IMR-90 (cell line): ENCODE results near the gene AHNAK. TPM values are rescaled to one million over a fixed set of nuclear protein-coding genes. Genes with fewer than 3 reads are reported as not detected.

Experiments
- ATAC-seq: fragments of 200-7000 bp; cut with Tn5 transposase; 2 replicates; pipeline ENCODE4 v1.9.1; 2020; ENCODE audit warnings: low read depth, mild to moderate bottlenecking, moderate library complexity
- BruUV-seq: library from RNA; stranded (reverse); fragments of 400-500 nt; replicated peaks from 2 replicates; lab custom pipeline; 2021; lab: Mats Ljungman, UMichigan
- CTCF ChIA-PET: fragments of 300-600 bp; formaldehyde crosslinking; extraction: SDS; loops from one replicate; lab custom pipeline; 2021; ENCODE audit warnings: antibody characterized with exemption; lab: Yijun Ruan, JAX
- POLR2A ChIA-PET: fragments of 300-600 bp; sonication (Branson Sonifier 250); formaldehyde crosslinking; loops from one replicate; lab custom pipeline; 2022; ENCODE audit warnings: antibody characterized with exemption; ENCODE audit not compliant: unreplicated experiment; lab: Charles Lee
- DNase-seq: peaks from one replicate; pipeline ENCODE4 v3.0.0; 2013
- H2AFZ ChIP-seq: replicated peaks from 2 replicates; pipeline ENCODE3; 2013; ENCODE audit warnings: low read length, mild to moderate bottlenecking; ENCODE audit not compliant: poor library complexity
- H2AK5ac ChIP-seq: 2 replicates; pipeline ENCODE4 v1.6.1; 2013; ENCODE audit warnings: low read depth, low read length, inconsistent platforms
- H2AK9ac ChIP-seq: replicated peaks from 2 replicates; pipeline ENCODE3; 2013; ENCODE audit warnings: mild to moderate bottlenecking, low read depth, low read length, moderate library complexity; ENCODE audit not compliant: poor library complexity
- H2BK120ac ChIP-seq: 2 replicates; pipeline ENCODE4 v1.6.1; 2013; ENCODE audit warnings: low read depth, low read length, inconsistent platforms
- H2BK15ac ChIP-seq: 3 replicates; pipeline ENCODE4 v1.6.1; 2013; ENCODE audit warnings: low read depth, low read length, inconsistent platforms
- H2BK20ac ChIP-seq: 2 replicates; pipeline ENCODE4 v1.6.1; 2013; ENCODE audit warnings: low read depth, mild to moderate bottlenecking, inconsistent platforms, low read length, moderate library complexity
- H2BK5ac ChIP-seq: 2 replicates; pipeline ENCODE4 v1.6.1; 2013; ENCODE audit warnings: mild to moderate bottlenecking, low read depth, low read length, inconsistent platforms; ENCODE audit not compliant: poor library complexity, severe bottlenecking
- H3K14ac ChIP-seq: replicated peaks from 2 replicates; pipeline ENCODE4 v1.6.1; 2013; ENCODE audit warnings: low read depth, low read length, inconsistent platforms
- H3K18ac ChIP-seq: 2 replicates; pipeline ENCODE4 v1.6.1; 2013; ENCODE audit warnings: low read depth, low read length, control low read depth
- H3K23ac ChIP-seq: 2 replicates; pipeline ENCODE4 v1.6.1; 2013; ENCODE audit warnings: low read depth, low read length, inconsistent platforms
- H3K27ac ChIP-seq: 2 replicates; pipeline ENCODE4 v1.5.1; 2013; ENCODE audit warnings: mild to moderate bottlenecking, control low read depth, low read length; ENCODE audit not compliant: insufficient read depth
- H3K27me3 ChIP-seq: 2 replicates; pipeline ENCODE4 v1.6.1; 2013; ENCODE audit warnings: low read length; ENCODE audit not compliant: control insufficient read depth, insufficient read depth
- H3K36me3 ChIP-seq: 2 replicates; pipeline ENCODE4 v1.6.1; 2013; ENCODE audit warnings: low read length, mixed read lengths; ENCODE audit not compliant: control insufficient read depth, insufficient read depth
- H3K4ac ChIP-seq: 2 replicates; pipeline ENCODE4 v1.6.1; 2013; ENCODE audit warnings: low read depth, low read length, inconsistent platforms
- H3K4me1 ChIP-seq: 2 replicates; pipeline ENCODE4 v1.6.1; 2013; ENCODE audit warnings: low read length, mixed read lengths; ENCODE audit not compliant: control insufficient read depth, insufficient read depth
- H3K4me2 ChIP-seq: 2 replicates; pipeline ENCODE4 v1.6.1; 2013; ENCODE audit warnings: low read depth, mild to moderate bottlenecking, control low read depth, low read length, moderate library complexity
- H3K4me3 ChIP-seq: 2 replicates; pipeline ENCODE4 v1.5.1; 2013; ENCODE audit warnings: low read depth, mild to moderate bottlenecking, control low read depth, low read length, moderate library complexity; ENCODE audit not compliant: insufficient read depth
- H3K56ac ChIP-seq: 2 replicates; pipeline ENCODE4 v1.6.1; 2013; ENCODE audit warnings: low read length, inconsistent platforms; ENCODE audit not compliant: insufficient read depth; ENCODE audit errors: extremely low read depth
- H3K79me1 ChIP-seq, 2 experiments: 2 replicates each; pipeline ENCODE4 v1.6.1; 2013; ENCODE audit warnings: low read length in 2 of 2, inconsistent platforms in 1 of 2, low read depth in 1 of 2
- H3K9ac ChIP-seq: 2 replicates; pipeline ENCODE4 v1.6.1; 2013; ENCODE audit warnings: low read depth, low read length, control low read depth
- H3K9me1 ChIP-seq: 2 replicates; pipeline ENCODE4 v1.6.1; 2013; ENCODE audit warnings: low read length, inconsistent platforms; ENCODE audit not compliant: insufficient read depth
- H3K9me3 ChIP-seq: 2 replicates; pipeline ENCODE4 v1.6.1; 2013; ENCODE audit warnings: low read length; ENCODE audit not compliant: control insufficient read depth, insufficient read depth
- H4K20me1 ChIP-seq: 2 replicates; pipeline ENCODE4 v1.6.1; 2013; ENCODE audit warnings: low read length, inconsistent platforms; ENCODE audit not compliant: insufficient read depth
- H4K5ac ChIP-seq: 2 replicates; pipeline ENCODE4 v1.6.1; 2013; ENCODE audit warnings: mild to moderate bottlenecking, low read depth, low read length, control low read depth
- H4K8ac ChIP-seq, 2 experiments: 2 replicates each; pipeline ENCODE4 v1.6.1; 2013; ENCODE audit warnings: low read depth in 2 of 2, low read length in 2 of 2, control low read depth in 1 of 2, inconsistent platforms in 1 of 2
- H4K91ac ChIP-seq: 2 replicates; pipeline ENCODE4 v1.6.1; 2013; ENCODE audit warnings: low read depth, low read length, inconsistent platforms; ENCODE audit not compliant: insufficient read depth
- BHLHE40 ChIP-seq: fragments of 150-350 bp; IDR thresholded peaks from 2 replicates; pipeline ENCODE4 v1.6.1; 2016; ENCODE audit warnings: mild to moderate bottlenecking, low read depth, low read length
- CEBPB ChIP-seq: IDR thresholded peaks from 2 replicates; pipeline ENCODE4 v1.6.1; 2012; ENCODE audit warnings: low read depth, low read length, improper control_type of control experiment
- FOS ChIP-seq: fragments of 150-350 bp; IDR thresholded peaks from 2 replicates; pipeline ENCODE4 v1.6.1; 2016; ENCODE audit warnings: low read depth, low read length
- MAZ ChIP-seq: IDR thresholded peaks from 2 replicates; pipeline ENCODE4 v1.6.1; 2012; ENCODE audit warnings: low read depth, mild to moderate bottlenecking, low read length, improper control_type of control experiment, moderate library complexity, borderline replicate concordance
- RAD21 ChIP-seq: IDR thresholded peaks from 2 replicates; pipeline ENCODE4 v1.6.1; 2012; ENCODE audit warnings: low read length, improper control_type of control experiment
- RCOR1 ChIP-seq: IDR thresholded peaks from 2 replicates; pipeline ENCODE4 v1.6.1; 2012; ENCODE audit warnings: mild to moderate bottlenecking, low read length, improper control_type of control experiment; ENCODE audit not compliant: insufficient replicate concordance
- WGBS, 2 experiments: methylation state at CpG; one replicate each; pipeline versions ENCODE4 v1.1.5 to v1.1.7; 2013; ENCODE audit warnings: missing lambda C conversion rate in 2 of 2; ENCODE audit not compliant: insufficient read length in 1 of 2; ENCODE audit errors: extremely low coverage in 2 of 2; 5-methylcytosine and 5-hydroxymethylcytosine counted together
- dilution Hi-C: fragments of 300-500 bp; cut with HindIII; formaldehyde crosslinking; loops from one replicate; pipeline ENCODE4 v1.14.3; 2018; ENCODE audit warnings: low sequenced_read_pairs; ENCODE audit not compliant: unreplicated experiment
- in situ Hi-C: fragments of 300-500 bp; cut with MboI; formaldehyde crosslinking; loops from 3 replicates; pipeline ENCODE4 v1.14.3; 2019; ENCODE audit warnings: low sequenced_read_pairs, inconsistent platforms, mixed read lengths
- intact Hi-C: fragments of 100-400 bp; cut with micrococcal nuclease; formaldehyde crosslinking; loops from 2 replicates; pipeline ENCODE4 v1.10.0; 2022
- polyA plus RNA-seq, 3 experiments: library from polyadenylated mRNA; depleted of rRNA; stranded (reverse); fragments of >200 nt; gene quantifications; 2 replicates each; pipeline ENCODE4 v1.2.3, GENCODE V29; 2012; ENCODE audit warnings: low replicate concordance in 1 of 3
- total RNA-seq: library from RNA; depleted of rRNA; stranded (reverse); fragments of >200 nt; gene quantifications from 2 replicates; pipeline ENCODE4 v1.2.3, GENCODE V29; 2012

The AHNAK gene
- total and polyA plus RNA-seq, 2 of the 4 experiments (the other 2 are of a cell fraction), result 95.1 to 695 TPM

GRCh38 chr11:62504158-62504973, 42.2 kb downstream of the AHNAK start:
- ChIA-PET CTCF (no interaction called here), POLR2A (interaction anchor here (0.6 kb wide), 1 partner anchor 46 kb away, joined by 3 read pairs; no protein-coding TSS in a partner anchor)
- H2AK9ac ChIP-seq, result no peak overlapping the region
- in situ Hi-C loops (no loop called here), dilution Hi-C loops (no loop called here), intact Hi-C loops (no loop called here)
- peaks cover 5 to 9% of the 10 kb centered on the region in 2 experiments; a peak in 1 of 4 replicates for H3K79me1 ChIP-seq
- H3K27me3 ChIP-seq, result no peaks in the 10 kb centered on the region
- H3K9me3 ChIP-seq, result no peaks in the 10 kb centered on the region
- ATAC-seq (no peak), DNase-seq (no peak)
- H4K91ac ChIP-seq, result no peak overlapping the region
- no peak overlapping the region for H2BK120ac ChIP-seq
- H3K4me1 ChIP-seq, result peaks cover 14% of the 10 kb centered on the region
- no peak overlapping the region for H3K9ac ChIP-seq
- no peak for TF ChIP-seq FOS
- no peak for TF ChIP-seq RAD21
- TF ChIP-seq CEBPB, result no peak
- TF ChIP-seq MAZ, result no peak
- no peak for TF ChIP-seq BHLHE40
- TF ChIP-seq RCOR1, result no peak
- no peak overlapping the region for H4K5ac ChIP-seq
- no peak overlapping the region for H3K4me2 ChIP-seq
- H3K14ac ChIP-seq, result no peak overlapping the region
- no peak overlapping the region for H2BK15ac ChIP-seq
- no peak overlapping the region for H2AFZ ChIP-seq
- no peak overlapping the region for H3K23ac ChIP-seq
- no TSS peak for BruUV-seq
- no peak overlapping the region for H3K18ac ChIP-seq
- no peak overlapping the region for H3K56ac ChIP-seq
- no peak overlapping the region for H3K27ac ChIP-seq
- 69% methylated on average over 3 of the region's 15 CpGs; no CpG with 5 or more reads in 1 of the 2 experiments for WGBS, 2 experiments
- no peak overlapping the region for H3K4me3 ChIP-seq
- H4K20me1 ChIP-seq, result no peaks in the 10 kb centered on the region
- no peak overlapping the region for H2AK5ac ChIP-seq
- no peak overlapping the region for H3K4ac ChIP-seq
- no peak overlapping the region for H4K8ac ChIP-seq
- no peaks in the 10 kb centered on the region for H3K36me3 ChIP-seq
- no peak overlapping the region for H2BK5ac ChIP-seq
- H3K9me1 ChIP-seq, result peaks cover 11% of the 10 kb centered on the region; the same call in 1 of the 2 replicates
- no peak overlapping the region for H2BK20ac ChIP-seq
